H9 (cell line): ENCODE measurements around the gene LBX2. TPM values are rescaled to one million over a fixed set of nuclear protein-coding genes. Genes with fewer than 3 reads are reported as not detected.

Source experiments
- DNase-seq: peaks from one replicate; pipeline ENCODE4 v3.0.0-alpha.2; 2017
- H2AFZ ChIP-seq: one replicate; pipeline ENCODE4 v1.6.1; 2013; ENCODE audit warnings: mild to moderate bottlenecking, low read length, control low read depth, moderate library complexity
- H2AK5ac ChIP-seq: 2 replicates; pipeline ENCODE4 v1.6.1; 2013; ENCODE audit warnings: low read length, control low read depth, mixed read lengths; ENCODE audit not compliant: insufficient read length
- H2BK120ac ChIP-seq: one replicate; pipeline ENCODE4 v1.6.1; 2013; ENCODE audit warnings: low read depth, mild to moderate bottlenecking, low read length, control low read depth, inconsistent platforms; ENCODE audit not compliant: poor library complexity, severe bottlenecking
- H2BK12ac ChIP-seq: 2 replicates; pipeline ENCODE4 v1.6.1; 2013; ENCODE audit warnings: low read length, control low read depth, mixed read lengths, low read depth; ENCODE audit not compliant: insufficient read length
- H2BK15ac ChIP-seq: 2 replicates; pipeline ENCODE4 v1.6.1; 2013; ENCODE audit warnings: low read depth, low read length, control low read depth
- H2BK20ac ChIP-seq: one replicate; pipeline ENCODE4 v1.6.1; 2013; ENCODE audit warnings: low read depth, mild to moderate bottlenecking, low read length, control low read depth, inconsistent platforms; ENCODE audit not compliant: poor library complexity, severe bottlenecking
- H2BK5ac ChIP-seq: 2 replicates; pipeline ENCODE4 v1.6.1; 2013; ENCODE audit warnings: low read length, control low read depth, mixed read lengths; ENCODE audit not compliant: insufficient read length
- H3K14ac ChIP-seq: 2 replicates; pipeline ENCODE4 v1.6.1; 2013; ENCODE audit warnings: low read length, control low read depth; ENCODE audit not compliant: insufficient read depth
- H3K18ac ChIP-seq: 2 replicates; pipeline ENCODE4 v1.6.1; 2013; ENCODE audit warnings: low read depth, mild to moderate bottlenecking, mixed read lengths, low read length, control low read depth; ENCODE audit not compliant: insufficient read length
- H3K23ac ChIP-seq: 2 replicates; pipeline ENCODE4 v1.6.1; 2013; ENCODE audit warnings: low read length, control low read depth, mixed read lengths, low read depth; ENCODE audit not compliant: insufficient read length
- H3K23me2 ChIP-seq: 2 replicates; pipeline ENCODE4 v1.6.1; 2013; ENCODE audit warnings: low read depth, mild to moderate bottlenecking, mixed read lengths, low read length, control low read depth; ENCODE audit not compliant: insufficient read length, poor library complexity, severe bottlenecking
- H3K27ac ChIP-seq: 2 replicates; pipeline ENCODE4 v1.5.1; 2013; ENCODE audit warnings: low read length, control low read depth, mixed read lengths, low read depth; ENCODE audit not compliant: insufficient read length
- H3K27me3 ChIP-seq: 2 replicates; pipeline ENCODE4 v1.6.1; 2013; ENCODE audit warnings: low read length, control low read depth, inconsistent platforms; ENCODE audit not compliant: insufficient read depth
- H3K4ac ChIP-seq: 2 replicates; pipeline ENCODE4 v1.6.1; 2013; ENCODE audit warnings: low read depth, mild to moderate bottlenecking, control low read depth, inconsistent platforms, low read length, moderate library complexity
- H3K4me1 ChIP-seq: 2 replicates; pipeline ENCODE4 v1.6.1; 2013; ENCODE audit warnings: low read length, control low read depth, inconsistent platforms; ENCODE audit not compliant: insufficient read depth
- H3K4me2 ChIP-seq: 2 replicates; pipeline ENCODE4 v1.6.1; 2013; ENCODE audit warnings: low read length, control low read depth, mixed read lengths; ENCODE audit not compliant: insufficient read length, insufficient read depth
- H3K56ac ChIP-seq: 2 replicates; pipeline ENCODE4 v1.6.1; 2013; ENCODE audit warnings: low read depth, mild to moderate bottlenecking, mixed read lengths, low read length, control low read depth; ENCODE audit not compliant: insufficient read length
- H3K79me1 ChIP-seq: 2 replicates; pipeline ENCODE4 v1.6.1; 2013; ENCODE audit warnings: low read depth, mild to moderate bottlenecking, moderate library complexity, low read length, control low read depth, inconsistent platforms; ENCODE audit not compliant: insufficient read depth, poor library complexity, severe bottlenecking
- H3K79me2 ChIP-seq: 2 replicates; pipeline ENCODE4 v1.6.1; 2013; ENCODE audit warnings: low read length, control low read depth, inconsistent platforms; ENCODE audit not compliant: insufficient read depth
- H3K9ac ChIP-seq: 2 replicates; pipeline ENCODE4 v1.6.1; 2013; ENCODE audit warnings: low read length, control low read depth, mixed read lengths; ENCODE audit not compliant: insufficient read length; ENCODE audit errors: extremely low read depth
- H3K9me3 ChIP-seq: one replicate; pipeline ENCODE4 v1.6.1; 2013; ENCODE audit warnings: low read depth, low read length, inconsistent platforms; ENCODE audit not compliant: control insufficient read depth
- H3T11ph ChIP-seq: one replicate; pipeline ENCODE4 v1.6.1; 2013; ENCODE audit warnings: mild to moderate bottlenecking, low read length, control low read depth, inconsistent platforms
- H4K20me1 ChIP-seq: one replicate; pipeline ENCODE4 v1.6.1; 2013; ENCODE audit not compliant: control insufficient read depth, insufficient read length, insufficient read depth
- H4K5ac ChIP-seq: 2 replicates; pipeline ENCODE4 v1.6.1; 2013; ENCODE audit warnings: low read depth, mild to moderate bottlenecking, mixed read lengths, low read length, control low read depth; ENCODE audit not compliant: insufficient read length
- H4K8ac ChIP-seq: replicated peaks from 2 replicates; pipeline ENCODE4 v1.6.1; 2013; ENCODE audit warnings: low read length, control low read depth, mixed read lengths, low read depth; ENCODE audit not compliant: insufficient read length
- H4K91ac ChIP-seq: 2 replicates; pipeline ENCODE4 v1.6.1; 2013; ENCODE audit warnings: low read depth, mild to moderate bottlenecking, moderate library complexity, mixed read lengths, low read length, control low read depth; ENCODE audit not compliant: insufficient read length
- H3K27ac Mint-ChIP-seq, 3 experiments: 2 replicates in 2 of 3; 3 replicates in 1 of 3; pipeline ENCODE4 v1.8.0; 2020 to 2021; ENCODE audit warnings: mixed read lengths in 3 of 3, mild to moderate bottlenecking in 1 of 3, moderate library complexity in 1 of 3
- H3K27me3 Mint-ChIP-seq: 2 replicates; pipeline ENCODE4 v1.8.0; 2021; ENCODE audit warnings: low read depth, mild to moderate bottlenecking, moderate library complexity, mixed read lengths
- H3K36me3 Mint-ChIP-seq, 3 experiments: 2 replicates in 2 of 3; 3 replicates in 1 of 3; pipeline ENCODE4 v1.8.0; 2020 to 2021; ENCODE audit warnings: low read depth in 3 of 3, mixed read lengths in 3 of 3; ENCODE audit not compliant: insufficient read depth in 1 of 3
- H3K4me1 Mint-ChIP-seq, 2 experiments: 2 replicates each; pipeline ENCODE4 v1.8.0; 2020; ENCODE audit warnings: mixed read lengths in 2 of 2
- H3K4me3 Mint-ChIP-seq, 2 experiments: 2 replicates in 1 of 2; 3 replicates in 1 of 2; pipeline ENCODE4 v1.8.0; 2020 to 2021; ENCODE audit warnings: mild to moderate bottlenecking in 2 of 2, mixed read lengths in 2 of 2, moderate library complexity in 1 of 2
- H3K9me3 Mint-ChIP-seq, 2 experiments: 2 replicates in 1 of 2; 3 replicates in 1 of 2; pipeline ENCODE4 v1.8.0; 2020; ENCODE audit warnings: mild to moderate bottlenecking in 2 of 2, mixed read lengths in 2 of 2, moderate library complexity in 1 of 2
- CTCF ChIP-seq: fragments of 200-600 bp; sonication (generic); conservative IDR thresholded peaks from 3 replicates; pipeline ENCODE4 v1.8.0; 2021; ENCODE audit warnings: antibody characterized with exemption, mild to moderate bottlenecking
- WGBS: extraction: QIAGEN DNeasy Blood & Tissue Kit; methylation state at CpG from one replicate; pipeline ENCODE4 v1.1.7; 2013; ENCODE audit warnings: missing lambda C conversion rate, low lambda C conversion rate, mixed read lengths; ENCODE audit not compliant: insufficient read length; ENCODE audit errors: extremely low coverage; 5-methylcytosine and 5-hydroxymethylcytosine counted together
- total RNA-seq: library from RNA; stranded (reverse); gene quantifications from 2 replicates; pipeline ENCODE4 v1.2.1, GENCODE V29; 2021

The LBX2 gene
- total RNA-seq, 1 experiment from 2014 or later = 1.1 TPM

- Histone ChIP-seq H3K4ac (no peak overlapping the region), H2BK15ac (no peak overlapping the region), H3K4me1 (no peaks in the 10 kb centered on the region), H3K18ac (no peak overlapping the region), H3K9me3 (no peaks in the 10 kb centered on the region), H3T11ph (no peak overlapping the region), H3K23me2 (peaks cover 5% of the 10 kb centered on the region), H3K56ac (no peak overlapping the region), H2AFZ (no peak overlapping the region), H2BK120ac (no peak overlapping the region), H3K79me1 (no peaks in the 10 kb centered on the region), H2BK12ac (no peak overlapping the region), H2BK20ac (no peak overlapping the region), H3K9ac (no peak overlapping the region), H4K5ac (no peak overlapping the region), H3K14ac (no peak overlapping the region), H2BK5ac (no peak overlapping the region), H4K91ac (no peak overlapping the region), H4K8ac (no peak overlapping the region), H2AK5ac (no peak overlapping the region), H3K79me2 (no peaks in the 10 kb centered on the region), H3K27me3 (no peaks in the 10 kb centered on the region), H3K4me2 (no peak overlapping the region), H3K23ac (no peak overlapping the region), H4K20me1 (no peaks in the 10 kb centered on the region), H3K27ac (no peak overlapping the region)
- H3K36me3 Mint-ChIP-seq = no peaks in the 10 kb centered on the region
- H3K4me3 Mint-ChIP-seq = no peak overlapping the region; a peak in 1 of 5 replicates
- no peak for TF ChIP-seq CTCF
- peaks cover 5% of the 10 kb centered on the region for H3K27me3 Mint-ChIP-seq
- H3K9me3 Mint-ChIP-seq = no peaks in the 10 kb centered on the region
- no peak for DNase-seq
- WGBS = no CpG with 5 or more reads among the region's 3 CpGs
- H3K4me1 Mint-ChIP-seq = peaks cover 8 to 13% of the 10 kb centered on the region in 2 experiments
- no peak overlapping the region; a peak in 1 of 7 replicates for H3K27ac Mint-ChIP-seq
These were observed 48.7 kb downstream of the LBX2 start for GRCh38 chr2:74450570-74451190.
